HG03025 (cell line): ENCODE measurements around the gene SERPINB4.
"Not testable (repeated sequence)": the region's sequence is repeated elsewhere in the genome, so short reads cannot be mapped to it uniquely, and the experiment has no call there.

ENCODE experiments used
- ATAC-seq: cut with Tn5 transposase; IDR thresholded peaks from one replicate; pipeline ENCODE4 v1.9.1; 2021; ENCODE audit warnings: mild to moderate bottlenecking, moderate library complexity; ENCODE audit not compliant: unreplicated experiment, low FRiP score

SERPINB4 gene

GRCh38 chr18:63644142-63644541 is at the start of gene SERPINB4:
Gene SERPINB4, minus strand, starts transcription at chr18:63644256. Its CDS starts 679 bp downstream, at chr18:63643577.
- not testable (repeated sequence) for ATAC-seq

DNA sequence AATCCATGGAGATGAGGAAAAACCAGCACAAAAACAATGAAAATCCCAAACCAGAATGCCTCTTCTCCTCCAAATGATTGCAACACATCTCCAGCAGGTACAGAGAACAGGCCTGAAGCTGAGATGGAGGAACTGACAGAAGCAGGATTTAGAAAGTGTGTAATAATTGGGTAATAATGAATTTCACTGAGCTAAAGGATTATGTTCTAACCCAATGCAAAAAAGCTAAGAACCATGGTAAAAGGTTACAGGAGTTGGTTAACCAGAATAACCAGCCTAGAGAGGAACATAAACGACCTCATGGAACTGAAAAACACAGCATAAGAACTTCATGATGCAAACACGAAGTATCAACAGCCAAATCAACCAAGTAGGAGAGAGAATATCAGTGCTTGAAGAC is 45.0 kb upstream of the SERPINB4 start:
- no peak for ATAC-seq

- ATAC-seq, result no peak
Observed at GRCh38 chr18:63686871-63687270, 42.8 kb upstream of the SERPINB4 start.

- no peak for ATAC-seq
Observed at GRCh38 chr18:63684718-63685117, 40.7 kb upstream of the SERPINB4 start.

- no peak for ATAC-seq
Observed at GRCh38 chr18:63683890-63684289, 39.8 kb upstream of the SERPINB4 start.

DNA sequence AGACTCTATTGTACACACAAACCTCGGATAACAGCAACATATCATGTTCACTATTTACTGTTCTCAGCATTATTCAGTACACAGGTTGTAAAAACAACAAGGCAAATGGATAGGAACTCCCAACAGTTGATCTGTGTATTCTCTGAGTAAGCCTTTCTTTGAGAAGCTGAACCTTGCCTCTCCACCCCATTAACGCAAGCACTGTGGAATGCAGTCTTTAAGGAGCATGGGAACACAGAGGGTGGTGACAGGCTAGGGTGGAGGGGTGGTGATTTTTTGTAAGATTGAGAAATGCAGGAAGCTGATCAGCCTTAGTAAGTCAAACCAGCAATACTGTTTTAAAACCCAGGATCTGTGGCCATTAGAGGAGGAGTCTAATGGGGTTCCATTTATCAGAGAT is 39.1 kb upstream of the SERPINB4 start:
- no peak for ATAC-seq

DNA sequence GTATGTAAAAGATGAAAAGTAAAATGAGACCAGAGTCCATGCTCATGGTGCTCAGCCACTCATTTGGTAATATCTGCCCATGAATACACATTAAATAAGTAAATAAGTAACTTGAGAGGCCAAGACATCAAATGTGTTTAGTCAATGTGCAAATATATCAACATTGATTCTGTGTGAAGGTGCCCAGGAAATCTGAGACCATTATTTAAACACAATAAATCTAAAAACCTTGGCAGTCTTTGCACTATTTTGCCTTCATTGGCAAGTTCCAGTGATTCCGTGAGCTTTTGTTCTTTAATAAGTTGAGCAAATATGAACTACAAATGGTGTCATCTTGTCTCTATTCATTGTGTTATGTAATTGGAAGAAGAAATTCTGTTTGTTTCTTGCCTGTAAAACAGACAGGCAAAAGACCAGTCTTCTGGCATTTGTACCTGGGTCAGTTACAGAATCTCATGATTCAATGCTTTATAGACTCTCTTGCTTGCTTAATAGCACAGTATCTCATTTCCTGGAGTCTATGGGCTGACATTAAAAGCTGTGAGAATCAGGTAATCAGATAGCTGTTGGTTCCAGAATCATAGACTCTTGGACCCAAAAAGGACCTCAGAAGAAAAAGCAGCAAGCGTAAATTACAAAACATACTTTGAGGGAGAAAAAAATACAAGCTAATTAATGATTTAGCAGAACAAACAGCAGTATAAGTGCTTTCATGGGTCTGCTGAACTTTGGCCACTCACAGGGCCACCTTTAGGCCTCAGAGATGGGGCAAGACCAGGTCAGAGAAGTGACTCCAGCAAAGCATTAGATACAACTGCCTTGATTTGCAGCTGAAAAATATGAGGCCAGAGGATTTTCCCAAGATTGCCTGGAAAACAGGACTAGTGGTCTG is 37.6 kb upstream of the SERPINB4 start:
- ATAC-seq, result no peak

DNA sequence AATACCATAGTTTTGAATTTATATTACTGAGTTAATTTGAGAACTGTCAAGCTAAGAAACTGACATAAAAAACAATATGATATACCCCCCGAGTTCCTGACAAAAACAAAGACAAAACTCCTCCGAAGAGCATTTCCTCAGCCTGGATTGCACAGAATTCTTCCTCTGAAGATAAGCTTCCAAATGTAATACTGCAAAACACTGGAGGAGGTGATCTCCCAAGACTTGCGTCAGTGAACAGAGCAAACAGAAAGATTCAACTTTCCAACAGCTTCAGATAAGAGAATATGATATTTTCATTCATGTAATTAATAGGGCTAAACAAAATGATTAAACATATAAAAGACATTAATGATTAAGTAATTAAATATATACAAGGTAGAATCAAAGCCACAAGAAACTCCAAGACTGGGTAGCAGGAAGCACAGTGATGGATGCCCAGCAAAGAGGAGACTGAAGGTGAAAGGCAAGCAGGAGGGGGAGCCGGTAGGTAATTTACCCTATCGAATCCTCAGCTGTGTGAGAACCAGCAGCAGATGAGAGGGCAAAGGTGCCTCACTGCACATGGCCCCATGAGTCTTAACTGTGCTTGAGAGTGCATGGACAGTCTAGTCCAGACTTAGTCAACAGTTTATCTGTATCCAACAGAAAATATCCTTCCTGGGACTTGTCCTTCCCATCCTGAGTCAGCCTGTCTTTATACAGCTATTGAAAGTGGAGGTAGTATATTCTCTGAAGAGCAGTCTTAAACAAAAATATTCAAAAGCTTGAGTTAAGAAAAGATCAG is 36.0 kb upstream of the SERPINB4 start:
- ATAC-seq, result no peak

- ATAC-seq, result no peak
Observed at GRCh38 chr18:63677500-63678225, 33.6 kb upstream of the SERPINB4 start.

GRCh38 chr18:63676526-63677323 is 32.7 kb upstream of the SERPINB4 start:
- no peak for ATAC-seq

GRCh38 chr18:63664571-63664970 is 20.5 kb upstream of the SERPINB4 start:
- no peak for ATAC-seq

- not testable (repeated sequence) for ATAC-seq
Observed at GRCh38 chr18:63661750-63662149, 17.7 kb upstream of the SERPINB4 start, which contains the start of gene SERPINB3. Gene SERPINB3, minus strand, starts transcription at chr18:63661893. Its CDS starts 677 bp downstream, at chr18:63661216.

GRCh38 chr18:63658920-63659319 is 14.9 kb upstream of the SERPINB4 start:
- ATAC-seq, result not testable (repeated sequence)

- ATAC-seq, result not testable (repeated sequence)
Observed at GRCh38 chr18:63650271-63650670, 6.2 kb upstream of the SERPINB4 start.

DNA sequence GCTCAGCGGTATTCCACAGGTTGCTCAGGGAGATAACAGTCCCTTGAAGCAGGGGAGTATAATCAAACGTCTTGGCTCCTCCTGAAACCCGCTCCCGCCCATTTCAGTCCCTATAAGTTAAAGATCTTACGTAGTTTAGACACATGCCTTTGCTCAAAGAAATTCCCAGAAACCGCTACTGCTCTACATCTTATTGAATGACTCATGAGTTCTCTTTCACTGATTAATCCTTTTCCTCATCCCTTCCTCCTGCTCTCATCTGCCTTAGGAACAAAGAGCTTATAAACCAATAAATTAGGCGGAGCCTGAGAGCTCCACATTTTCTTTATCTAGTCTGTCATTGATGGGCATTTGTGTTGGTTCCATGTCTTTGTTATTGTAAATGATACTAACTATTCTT is 4.2 kb upstream of the SERPINB4 start:
- ATAC-seq, result no peak

DNA sequence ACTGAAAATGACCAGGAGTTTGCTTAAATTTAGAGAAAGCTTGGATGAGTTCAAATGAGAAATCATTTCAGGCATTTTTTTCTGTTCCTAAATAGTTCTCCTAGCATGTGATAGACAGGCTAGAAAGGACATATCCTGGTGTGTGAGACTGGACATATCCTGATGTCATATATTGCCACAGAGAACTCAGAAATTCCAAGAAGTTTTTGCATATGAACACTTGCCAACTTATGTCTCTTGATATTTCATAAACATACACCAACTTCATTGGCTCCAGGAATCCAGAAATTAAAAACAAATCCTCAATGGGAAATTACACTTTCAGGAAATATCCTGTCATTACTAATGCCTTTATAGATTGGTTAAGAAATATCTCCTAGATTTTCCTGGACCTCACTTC is 2.9 kb upstream of the SERPINB4 start:
- no peak for ATAC-seq

DNA sequence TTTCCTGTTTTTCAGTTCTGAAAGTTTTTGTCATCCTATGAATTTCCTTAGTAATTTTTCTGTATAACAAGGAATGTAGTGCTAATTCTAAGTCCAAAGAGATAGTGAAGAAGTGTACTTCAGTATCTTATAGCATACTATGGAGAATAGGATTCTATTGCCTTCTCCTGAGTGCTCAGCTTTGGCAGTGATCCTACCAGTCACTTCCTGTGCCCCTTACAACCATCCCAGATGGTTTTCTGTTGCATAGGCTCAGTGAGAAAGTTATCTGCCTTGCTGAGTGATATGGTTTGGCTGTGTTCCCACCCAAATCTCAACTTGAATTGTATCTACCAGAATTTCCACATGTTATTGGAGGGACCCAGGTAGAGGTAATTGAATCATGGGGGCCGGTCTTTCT is 638 bp upstream of the SERPINB4 start:
- not testable (repeated sequence) for ATAC-seq

DNA sequence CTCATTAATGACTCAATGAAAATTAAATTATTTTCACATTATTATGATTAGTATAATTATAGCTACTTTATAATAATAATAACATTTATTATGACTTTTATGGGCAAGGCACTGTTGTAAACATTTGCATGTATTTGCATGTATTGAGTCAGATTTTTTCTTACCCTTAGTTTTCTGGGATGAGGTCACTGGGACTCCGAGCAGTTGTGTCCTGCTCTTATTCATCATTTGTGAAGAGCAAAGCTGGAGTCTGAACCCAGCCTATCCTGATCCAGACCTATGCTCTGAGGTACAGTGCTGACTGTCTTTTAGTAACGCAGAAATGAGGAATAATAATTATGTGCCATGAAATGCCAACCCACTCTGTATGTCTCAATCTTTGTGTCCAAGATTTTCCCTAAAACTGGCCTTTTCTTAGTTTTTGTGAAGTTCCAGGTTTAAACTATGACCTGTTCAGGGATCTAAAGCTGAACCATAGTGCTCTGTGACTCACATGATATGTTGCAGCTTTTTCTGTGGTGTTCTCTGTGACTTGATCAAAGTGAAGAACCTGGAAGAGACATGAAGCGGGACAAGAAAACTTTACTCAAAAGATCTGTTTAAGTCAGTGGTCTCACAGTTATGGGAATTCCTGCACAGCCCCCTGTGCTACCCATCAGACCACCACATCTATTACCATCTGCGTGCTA is 1.2 kb downstream of the SERPINB4 start:
- ATAC-seq, result not testable (repeated sequence)

GRCh38 chr18:63641157-63641680 is 2.8 kb downstream of the SERPINB4 start:
- not testable (repeated sequence) for ATAC-seq
